K562 (cell line): ENCODE measurements around the gene RNF113B. TPM values are rescaled to one million over a fixed set of nuclear protein-coding genes. Genes with fewer than 3 reads are reported as not detected.

Experiments
- ATAC-seq: fragments of 200-7000 bp; cut with Tn5 transposase; 3 replicates; pipeline ENCODE4 v1.9.1; 2020; ENCODE audit warnings: moderate library complexity
- BruUV-seq: library from RNA; stranded (reverse); fragments of 400-500 nt; replicated peaks from 2 replicates; lab custom pipeline; 2021; lab: Mats Ljungman, UMichigan
- CTCF ChIA-PET: fragments of 300-600 bp; formaldehyde crosslinking; extraction: SDS; loops from one replicate; lab custom pipeline; 2021; ENCODE audit warnings: low intra/inter-chr PET ratio; lab: Yijun Ruan, JAX
- POLR2A ChIA-PET: fragments of 300-600, 350-650 bp; sonication (Branson Sonifier 250); formaldehyde crosslinking; extraction: SDS; loops from one replicate; lab custom pipeline; 2021; ENCODE audit warnings: antibody characterized with exemption, inconsistent platforms; lab: Yijun Ruan, JAX
- DNase-seq, 4 experiments: peaks; one replicate each; pipeline versions ENCODE4 v3.0.0 to v3.0.0-alpha.2; 2011 to 2018; ENCODE audit warnings: low spot score in 3 of 4, mixed read lengths in 3 of 4; ENCODE audit errors: extremely low read depth in 1 of 4
- FAIRE-seq: peaks from 2 replicates; lab custom pipeline; 2011; peaks lifted over from hg19 to GRCh38; lab: Jason Lieb, UNC
- H2AFZ ChIP-seq: 2 replicates; pipeline ENCODE4 v1.6.0; 2011; ENCODE audit warnings: low read depth, low read length, control low read depth, inconsistent platforms
- H3K27ac ChIP-seq: fragments of 200-600 bp; 3 replicates; pipeline ENCODE4 v1.8.0; 2011; ENCODE audit warnings: low read depth, mild to moderate bottlenecking, control low read depth, inconsistent platforms, low read length, moderate library complexity, mixed read lengths; ENCODE audit errors: extremely low read depth
- H3K27me3 ChIP-seq, 2 experiments: fragments of 300-600 bp in 1 of 2; 2 replicates in 1 of 2; 3 replicates in 1 of 2; pipeline versions ENCODE4 v1.6.0 to v1.8.0; 2011; ENCODE audit warnings: inconsistent platforms in 2 of 2, low read length in 2 of 2, mild to moderate bottlenecking in 1 of 2, mixed read lengths in 1 of 2, moderate library complexity in 1 of 2; ENCODE audit not compliant: control insufficient read depth in 2 of 2, insufficient read depth in 2 of 2
- H3K36me3 ChIP-seq: fragments of 300-600 bp; 3 replicates; pipeline ENCODE4 v1.8.0; 2011; ENCODE audit warnings: mild to moderate bottlenecking, low read length, inconsistent platforms; ENCODE audit not compliant: control insufficient read depth, insufficient read depth
- H3K4me1 ChIP-seq, 2 experiments: fragments of 200-600 bp in 1 of 2; replicated peaks in 1 of 2; 2 replicates in 1 of 2; 3 replicates in 1 of 2; pipeline versions ENCODE4 v1.5.1 to v1.8.0; 2011; ENCODE audit warnings: inconsistent platforms in 2 of 2, low read length in 2 of 2, mild to moderate bottlenecking in 1 of 2, mixed read lengths in 1 of 2, moderate library complexity in 1 of 2; ENCODE audit not compliant: control insufficient read depth in 2 of 2, insufficient read depth in 2 of 2
- H3K4me2 ChIP-seq: 2 replicates; pipeline ENCODE4 v1.6.1; 2011; ENCODE audit warnings: low read length, control low read depth, inconsistent platforms, mixed read lengths; ENCODE audit not compliant: insufficient read depth
- H3K4me3 ChIP-seq: fragments of 200-600 bp; sonication (generic), shearing (Covaris generic); 2 replicates; pipeline ENCODE4 v1.5.1; 2016; ENCODE audit warnings: control low read depth, inconsistent platforms
- H3K79me2 ChIP-seq: fragments of 200-600 bp; 3 replicates; pipeline ENCODE4 v1.8.0; 2011; ENCODE audit warnings: low read length, inconsistent platforms; ENCODE audit not compliant: control insufficient read depth, insufficient read depth
- H3K9ac ChIP-seq, 2 experiments: 2 replicates each; pipeline versions ENCODE4 v1.6.0 to v1.6.1; 2011; ENCODE audit warnings: low read depth in 2 of 2, low read length in 2 of 2, control low read depth in 1 of 2, inconsistent platforms in 1 of 2, mild to moderate bottlenecking in 1 of 2, mixed read lengths in 1 of 2; ENCODE audit not compliant: insufficient read depth in 1 of 2
- H3K9me1 ChIP-seq: one replicate; pipeline ENCODE4 v1.6.0; 2011; ENCODE audit warnings: inconsistent platforms, mild to moderate bottlenecking, low read length, moderate library complexity; ENCODE audit not compliant: control insufficient read depth, insufficient read depth
- H3K9me3 ChIP-seq: replicated peaks from 2 replicates; pipeline ENCODE4 v1.5.1; 2011; ENCODE audit warnings: low read depth, low read length, inconsistent platforms; ENCODE audit not compliant: control insufficient read depth, insufficient read depth
- H4K20me1 ChIP-seq: replicated peaks from 2 replicates; pipeline ENCODE4 v1.6.1; 2011; ENCODE audit warnings: low read length, inconsistent platforms, mixed read lengths; ENCODE audit not compliant: control insufficient read depth, insufficient read depth
- BHLHE40 ChIP-seq: IDR thresholded peaks from 2 replicates; pipeline ENCODE4 v1.6.1; 2011; ENCODE audit warnings: low read length, improper control_type of control experiment
- ESRRB ChIP-seq: fragments of 250-450 bp; sonication (Bioruptor Pico); IDR thresholded peaks from 2 replicates; pipeline ENCODE4 v1.5.0; 2020; ENCODE audit warnings: mild to moderate bottlenecking, moderate library complexity, borderline replicate concordance
- GTF2F1 ChIP-seq: IDR thresholded peaks from 2 replicates; pipeline ENCODE4 v1.6.1; 2011; ENCODE audit warnings: low read depth, low read length, improper control_type of control experiment
- KLF10 ChIP-seq: fragments of 250-450 bp; sonication (Bioruptor Pico); IDR thresholded peaks from 2 replicates; pipeline ENCODE4 v1.6.1; 2021; ENCODE audit warnings: matching md5 sums
- MED1 ChIP-seq: sonication (generic); formaldehyde crosslinking; IDR thresholded peaks from 2 replicates; pipeline ENCODE4 v1.8.1; 2023; ENCODE audit warnings: missing genetic modification reagents, borderline replicate concordance
- NCOA6 ChIP-seq: fragments of 450-650 bp; IDR thresholded peaks from 2 replicates; pipeline ENCODE4 v1.6.1; 2017; ENCODE audit warnings: mild to moderate bottlenecking
- PCBP2 ChIP-seq: fragments of 200-400 bp; formaldehyde crosslinking; IDR thresholded peaks from 2 replicates; pipeline ENCODE4 v1.6.1; 2018; ENCODE audit warnings: low read length, low read depth, mild to moderate bottlenecking, moderate library complexity; ENCODE audit not compliant: poor library complexity, severe bottlenecking
- SIN3B ChIP-seq: fragments of 450-650 bp; IDR thresholded peaks from 2 replicates; pipeline ENCODE4 v1.6.1; 2017; ENCODE audit warnings: low read depth, mild to moderate bottlenecking, moderate library complexity
- SREBF2 ChIP-seq: sonication (generic); formaldehyde crosslinking; IDR thresholded peaks from 2 replicates; pipeline ENCODE4 v1.4.0; 2020; ENCODE audit warnings: mild to moderate bottlenecking, missing genetic modification reagents
- U2AF1 ChIP-seq: fragments of 200-400 bp; formaldehyde crosslinking; optimal IDR thresholded peaks from 2 replicates; pipeline ENCODE3; 2017; ENCODE audit warnings: mild to moderate bottlenecking, low read depth, low read length, moderate library complexity
- ZNF239 ChIP-seq: fragments of 250-450 bp; sonication (Bioruptor Pico); IDR thresholded peaks from 2 replicates; pipeline ENCODE4 v1.4.0; 2020; ENCODE audit warnings: mild to moderate bottlenecking
- ZNF584 ChIP-seq: fragments of 200-800 bp; sonication (Bioruptor generic); IDR thresholded peaks from 2 replicates; pipeline ENCODE4 v1.6.1; 2016; ENCODE audit warnings: low read depth, mild to moderate bottlenecking, missing genetic modification characterization, missing compliant biosample characterization
- ZSCAN32 ChIP-seq: fragments of 450-650 bp; formaldehyde crosslinking; IDR thresholded peaks from 2 replicates; pipeline ENCODE4 v1.4.0; 2020; ENCODE audit warnings: mild to moderate bottlenecking, moderate library complexity
- WGBS: fragments of 100-300 bp; shearing (Covaris generic); methylation state at CpG from one replicate; pipeline ENCODE4 v1.1.6; 2016; ENCODE audit warnings: low coverage, mixed read lengths; ENCODE audit not compliant: insufficient coverage; ENCODE audit errors: missing lambda C conversion rate; 5-methylcytosine and 5-hydroxymethylcytosine counted together
- in situ Hi-C: fragments of 300-500 bp; cut with MboI; formaldehyde crosslinking; loops from 4 replicates; pipeline ENCODE4 v1.15.0; 2018; ENCODE audit warnings: inconsistent platforms, mixed read lengths
- intact Hi-C: fragments of 100-400 bp; cut with micrococcal nuclease; formaldehyde crosslinking; loops from 2 replicates; pipeline ENCODE4 v1.14.2; 2022
- polyA plus RNA-seq, 8 experiments: library from polyadenylated mRNA; depleted of rRNA in 4 of 8; stranded (reverse) in 5 of 8; unstranded in 3 of 8; fragments of >200 nt; fragmentation: Nextera tagmentation in 2 of 8; fragmentation: Illumina TruSeq in 1 of 8; extraction: Ambion mirVana in 2 of 8; extraction: Trizol in 1 of 8; gene quantifications; 2 replicates each; pipeline versions ENCODE4 v1.2.1 to v1.2.3, GENCODE V29; 2011 to 2014; ENCODE audit warnings: inconsistent platforms in 1 of 8, missing spikeins in 1 of 8
- total RNA-seq, 7 experiments: library from RNA; depleted of rRNA in 6 of 7; stranded (reverse); fragments of >200 nt in 6 of 7; fragmentation: Illumina TruSeq in 2 of 7; extraction: Trizol in 2 of 7; gene quantifications; 2 replicates each; pipeline versions ENCODE4 v1.2.1 to v1.2.3, GENCODE V29; 2011 to 2021; ENCODE audit warnings: low replicate concordance in 1 of 7
- TF ChIP-seq, protein P1 (sequence below): fragments of 450-650 bp; IDR thresholded peaks from 2 replicates; pipeline ENCODE4 v1.6.1; 2017; ENCODE audit warnings: mild to moderate bottlenecking, moderate library complexity

The RNF113B gene
- total and polyA plus RNA-seq, 9 of the 15 experiments (the other 6 are each of a cell fraction or from before 2014, with no cell fraction given), result 0.09 TPM; not detected in 8

- Histone ChIP-seq H3K9me1 (no peaks in the 10 kb centered on the region), H3K79me2 (no peaks in the 10 kb centered on the region), H3K9me3 (no peaks in the 10 kb centered on the region), H3K4me2 (no peak overlapping the region), H3K4me1 (no peaks in the 10 kb centered on the region), H3K27ac (no peak overlapping the region), H2AFZ (no peak overlapping the region), H3K4me3 (no peak overlapping the region), H3K9ac (no peak overlapping the region), H3K36me3 (no peaks in the 10 kb centered on the region), H3K27me3 (no peaks in the 10 kb centered on the region), H4K20me1 (no peaks in the 10 kb centered on the region)
- TF ChIP-seq KLF10 (CRISPR knock-in tag) (no peak), NCOA6 (no peak)
- no peak for DNase-seq
- in situ Hi-C loops (no loop called here), intact Hi-C loops (no loop called here)
- CTCF ChIA-PET, result no interaction called here
- BruUV-seq, result no TSS peak
- 0% methylated on average over 2 of the region's 2 CpGs for WGBS
- POLR2A ChIA-PET, result interaction anchor here (0.6 to 0.7 kb wide), 2 partner anchors 97 to 1695 kb away, joined by 3 read pairs; no protein-coding TSS in a partner anchor
- no peak for FAIRE-seq
- ATAC-seq, result no peak
Measured at GRCh38 chr13:98156259-98156658, 20.8 kb downstream of the RNF113B start.

GRCh38 chr13:98155475-98156109, 21.5 kb downstream of the RNF113B start:
- H3K27me3 ChIP-seq, result no peaks in the 10 kb centered on the region
- H2AFZ ChIP-seq, result no peak overlapping the region
- no peak overlapping the region for H3K9ac ChIP-seq
- no peaks in the 10 kb centered on the region for H4K20me1 ChIP-seq
- POLR2A ChIA-PET, result interaction anchor here (0.6 to 0.9 kb wide), 3 partner anchors 98 to 1696 kb away, joined by 3 read pairs; no protein-coding TSS in a partner anchor
- in situ Hi-C loops (no loop called here), intact Hi-C loops (no loop called here)
- H3K36me3 ChIP-seq, result no peaks in the 10 kb centered on the region
- BruUV-seq, result no TSS peak
- 0% methylated on average over 5 of the region's 5 CpGs for WGBS
- H3K79me2 ChIP-seq, result no peaks in the 10 kb centered on the region
- no peak overlapping the region for H3K27ac ChIP-seq
- H3K4me1 ChIP-seq, result no peaks in the 10 kb centered on the region
- no peak overlapping the region for H3K4me3 ChIP-seq
- CTCF ChIA-PET, result no interaction called here
- no peaks in the 10 kb centered on the region for H3K9me1 ChIP-seq
- FAIRE-seq (no peak), DNase-seq (no peak), ATAC-seq (no peak)
- H3K9me3 ChIP-seq, result no peaks in the 10 kb centered on the region
- H3K4me2 ChIP-seq, result no peak overlapping the region
- TF ChIP-seq SIN3B (no peak), ZSCAN32 (no peak), GTF2F1 (no peak), ZNF584 (CRISPR knock-in tag) (no peak), ZNF239 (CRISPR knock-in tag) (no peak), PCBP2 (no peak), MED1 (CRISPR knock-in tag) (no peak), U2AF1 (no peak), ESRRB (CRISPR knock-in tag) (no peak), SREBF2 (CRISPR knock-in tag) (no peak), BHLHE40 (no peak)
- TF ChIP-seq, protein P1, sequence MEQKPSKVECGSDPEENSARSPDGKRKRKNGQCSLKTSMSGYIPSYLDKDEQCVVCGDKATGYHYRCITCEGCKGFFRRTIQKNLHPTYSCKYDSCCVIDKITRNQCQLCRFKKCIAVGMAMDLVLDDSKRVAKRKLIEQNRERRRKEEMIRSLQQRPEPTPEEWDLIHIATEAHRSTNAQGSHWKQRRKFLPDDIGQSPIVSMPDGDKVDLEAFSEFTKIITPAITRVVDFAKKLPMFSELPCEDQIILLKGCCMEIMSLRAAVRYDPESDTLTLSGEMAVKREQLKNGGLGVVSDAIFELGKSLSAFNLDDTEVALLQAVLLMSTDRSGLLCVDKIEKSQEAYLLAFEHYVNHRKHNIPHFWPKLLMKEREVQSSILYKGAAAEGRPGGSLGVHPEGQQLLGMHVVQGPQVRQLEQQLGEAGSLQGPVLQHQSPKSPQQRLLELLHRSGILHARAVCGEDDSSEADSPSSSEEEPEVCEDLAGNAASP, result no peak
